HG02588 (cell line): ENCODE results near the gene SLC25A15.

Experiments used
- ATAC-seq: cut with Tn5 transposase; IDR thresholded peaks from one replicate; pipeline ENCODE4 v1.9.1; 2021; ENCODE audit warnings: mild to moderate bottlenecking, moderate library complexity; ENCODE audit not compliant: unreplicated experiment

The SLC25A15 gene

DNA sequence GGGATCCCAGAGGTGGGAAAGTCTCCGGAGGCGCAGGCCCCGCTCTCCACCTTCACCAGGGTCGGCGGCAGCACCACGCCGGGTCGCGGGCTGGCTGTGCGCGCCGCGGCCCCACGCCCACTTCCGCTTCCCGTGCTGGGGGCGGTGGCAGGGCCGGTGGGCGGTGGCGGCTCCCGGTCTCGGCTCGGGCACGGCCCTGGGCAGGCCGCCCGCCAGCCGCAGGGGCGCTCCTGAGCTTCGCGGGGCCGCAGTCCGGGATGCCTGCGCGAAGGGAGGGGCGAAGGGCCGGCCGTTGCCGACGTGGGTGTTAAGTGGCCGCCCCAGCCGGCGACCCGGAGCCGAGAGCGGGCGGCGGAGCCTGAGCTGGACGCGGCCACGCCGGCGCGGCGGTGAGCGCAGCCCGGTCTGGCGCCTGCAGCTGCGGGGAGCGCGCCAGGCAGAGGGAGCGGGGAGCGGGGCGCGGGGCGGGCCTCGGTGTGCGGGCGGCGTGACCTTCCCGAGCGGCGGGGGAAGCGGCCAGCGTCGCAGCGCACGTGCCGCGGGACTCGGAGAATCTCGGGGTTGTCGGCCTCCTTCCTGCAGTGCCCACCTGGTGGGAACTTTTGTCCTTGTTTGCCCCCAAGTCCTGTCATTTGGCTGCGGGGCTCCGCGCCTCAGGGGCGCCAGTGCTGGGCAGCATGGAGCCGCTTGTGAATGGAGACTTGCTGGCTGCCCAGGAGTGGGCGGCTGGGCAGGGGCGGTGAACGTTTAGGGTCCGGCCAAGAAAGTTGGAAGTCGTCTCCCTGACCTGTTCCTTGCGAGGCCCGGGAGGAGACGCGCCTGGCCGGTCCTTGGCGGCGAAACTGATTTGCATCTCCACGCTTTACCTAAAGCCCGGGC lies at the start of gene SLC25A15:
TSS of gene SLC25A15 (plus strand) at position 337 of the 879 bp plus-strand sequence. CDS start 3,616 bp downstream, outside the sequence.
- ATAC-seq, result peak; percentile 87

DNA sequence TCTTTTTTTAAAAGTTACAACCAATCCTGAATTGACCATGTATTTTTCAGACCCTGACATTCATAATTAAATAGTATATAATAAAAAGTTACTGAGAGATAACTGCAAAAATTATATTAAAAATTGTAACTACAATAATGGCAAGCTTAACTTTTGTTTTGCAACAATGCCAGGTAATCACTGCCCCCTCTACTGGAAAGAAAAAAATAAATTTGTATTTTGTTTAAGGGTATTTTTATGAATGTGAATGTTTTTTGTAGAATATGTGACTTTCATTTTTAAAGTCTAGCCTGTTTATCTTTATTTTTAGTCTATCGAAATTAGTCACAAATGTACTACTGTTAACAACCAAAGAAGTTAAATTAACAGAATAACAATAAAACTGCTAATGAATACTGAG lies 40.1 kb upstream of the SLC25A15 start:
- no peak for ATAC-seq

DNA sequence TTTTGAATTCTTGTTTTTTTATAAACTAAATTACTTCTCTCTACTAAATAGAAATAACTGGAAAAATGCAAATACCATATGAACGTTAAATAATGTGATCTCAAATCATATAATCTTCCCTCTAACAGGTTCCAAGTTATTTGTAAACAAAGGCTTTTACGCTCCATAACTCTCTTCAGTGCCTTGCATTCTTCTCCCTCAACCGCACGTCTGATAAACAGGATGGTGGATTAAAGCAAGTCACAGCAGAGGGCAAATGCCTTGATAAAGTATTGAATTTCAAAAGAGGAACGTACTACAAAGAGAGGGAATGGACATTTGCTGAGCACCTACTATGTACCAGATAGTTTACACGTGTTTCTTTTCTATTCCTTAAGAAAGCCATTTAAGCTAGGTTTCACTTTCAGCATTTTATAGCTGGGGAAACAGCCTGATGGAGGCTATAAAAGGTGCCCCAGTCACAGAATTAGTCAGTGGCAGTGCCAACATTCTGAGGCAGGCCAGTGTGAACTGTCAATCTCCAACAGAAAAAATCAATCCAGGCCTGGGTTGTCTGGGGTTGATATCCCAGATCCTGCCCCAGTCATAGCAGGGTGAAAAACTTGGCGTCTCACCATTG lies 34.2 kb upstream of the SLC25A15 start:
- no peak for ATAC-seq

DNA sequence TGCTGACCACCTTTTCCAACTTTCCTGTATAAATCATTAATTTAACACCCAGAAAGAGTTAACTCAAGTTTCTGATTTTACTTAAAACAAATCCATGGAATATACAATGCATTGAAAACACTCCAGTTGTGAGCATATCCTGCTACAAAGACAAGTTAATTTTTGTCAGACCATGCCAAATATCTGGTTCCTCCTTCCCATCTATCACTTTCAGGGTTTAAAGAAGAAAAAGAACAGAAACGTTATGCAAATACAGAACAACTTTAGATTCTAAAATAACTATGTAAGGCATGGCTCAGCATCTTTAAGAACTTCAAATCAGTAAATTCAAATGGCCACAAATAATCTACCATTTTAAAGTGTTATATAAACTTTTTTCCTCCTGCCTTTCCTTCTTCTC lies 33.4 kb upstream of the SLC25A15 start:
- ATAC-seq, result peak; percentile 62

DNA sequence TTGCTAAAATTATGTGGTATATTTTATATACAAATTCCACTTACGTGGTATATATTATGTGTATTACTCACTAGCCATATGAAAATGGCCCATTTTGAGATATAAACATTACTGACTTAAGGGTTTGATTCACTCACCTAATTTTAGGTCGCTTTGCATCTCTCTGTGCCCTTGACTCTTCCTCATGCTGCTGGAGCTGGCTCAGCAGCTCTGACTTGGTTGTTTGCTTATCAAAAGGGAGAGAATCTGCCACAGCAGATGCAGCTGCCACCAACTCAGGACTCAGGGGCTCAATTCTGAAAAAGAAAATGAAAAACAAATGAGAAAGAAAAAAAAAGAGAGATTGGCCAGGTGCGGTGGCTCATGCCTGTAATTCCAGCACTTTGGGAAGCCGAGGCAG lies 30.6 kb upstream of the SLC25A15 start:
- no peak for ATAC-seq

DNA sequence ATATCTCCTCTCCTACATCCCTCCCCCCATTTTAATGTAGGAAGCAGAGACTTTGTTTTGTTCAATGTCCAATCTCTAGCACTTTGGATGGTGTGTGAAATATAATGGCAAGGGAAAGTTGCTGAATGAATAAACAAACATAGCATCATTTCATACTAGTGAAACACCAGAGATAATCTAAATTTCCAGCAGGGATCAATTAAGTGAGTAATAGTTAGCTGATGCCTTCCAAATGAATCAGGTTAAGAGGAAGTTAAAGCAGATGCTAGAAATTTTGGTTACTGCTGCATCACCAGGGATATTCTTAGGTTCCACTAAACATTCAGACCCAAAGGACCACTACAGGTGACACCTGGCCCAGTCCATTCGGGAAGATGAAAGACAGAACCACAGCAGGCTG lies 26.6 kb upstream of the SLC25A15 start:
- ATAC-seq, result no peak

DNA sequence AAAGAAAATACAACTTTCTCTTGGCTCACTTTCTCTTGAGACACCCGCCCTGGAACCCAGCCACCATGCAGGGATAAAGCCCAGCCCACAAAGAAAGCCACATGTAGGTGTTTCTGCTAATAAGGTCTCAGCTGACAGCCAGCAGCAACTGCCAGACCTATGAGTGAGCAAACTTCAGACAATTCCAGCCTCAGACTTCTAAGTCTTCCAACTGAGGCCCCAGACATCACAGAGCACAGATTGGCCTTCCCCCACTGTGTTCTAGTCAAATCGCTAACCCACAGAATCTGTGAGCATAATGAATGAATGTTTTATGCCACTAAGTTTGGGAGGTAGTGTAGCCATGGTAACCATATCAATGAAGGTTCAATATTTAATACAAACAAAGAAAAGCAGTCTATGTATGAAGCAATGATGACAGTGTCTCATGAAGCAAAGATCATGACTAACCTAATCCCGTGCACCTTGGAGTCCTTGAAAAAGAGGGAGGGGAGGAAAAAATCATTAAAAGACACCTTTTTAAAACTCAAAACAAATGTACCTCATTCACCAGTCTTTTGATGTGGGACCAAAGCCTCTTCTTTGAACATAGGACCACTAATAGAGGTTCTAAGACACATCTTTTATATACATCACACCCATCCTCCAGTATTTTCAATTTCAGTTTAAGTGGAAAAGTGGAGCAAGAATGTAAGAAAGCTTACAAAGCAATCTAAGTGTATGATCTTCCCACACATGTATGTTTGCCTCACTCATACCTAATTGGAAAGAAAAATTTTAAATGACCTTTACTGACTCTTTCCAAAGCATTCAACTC lies 24.6 kb upstream of the SLC25A15 start:
- peak; percentile 43 for ATAC-seq

DNA sequence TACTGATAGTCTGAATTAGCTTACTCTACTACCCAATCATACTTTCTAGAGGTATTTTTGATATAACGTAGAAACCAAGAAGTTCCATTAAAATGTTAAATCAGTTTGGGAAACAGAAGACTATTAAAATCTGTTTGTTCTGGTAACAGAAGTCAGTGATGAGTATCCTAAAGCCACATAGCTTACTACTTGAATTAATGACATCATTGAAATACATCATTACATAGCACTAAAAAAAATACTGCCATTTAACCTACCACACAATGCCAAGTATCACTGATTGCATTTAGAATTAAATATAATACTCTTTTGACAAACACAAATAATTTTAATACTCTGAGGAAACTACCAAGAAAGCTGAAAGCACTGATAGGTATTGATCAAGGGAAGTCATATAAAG lies 23.8 kb upstream of the SLC25A15 start:
- no peak for ATAC-seq

DNA sequence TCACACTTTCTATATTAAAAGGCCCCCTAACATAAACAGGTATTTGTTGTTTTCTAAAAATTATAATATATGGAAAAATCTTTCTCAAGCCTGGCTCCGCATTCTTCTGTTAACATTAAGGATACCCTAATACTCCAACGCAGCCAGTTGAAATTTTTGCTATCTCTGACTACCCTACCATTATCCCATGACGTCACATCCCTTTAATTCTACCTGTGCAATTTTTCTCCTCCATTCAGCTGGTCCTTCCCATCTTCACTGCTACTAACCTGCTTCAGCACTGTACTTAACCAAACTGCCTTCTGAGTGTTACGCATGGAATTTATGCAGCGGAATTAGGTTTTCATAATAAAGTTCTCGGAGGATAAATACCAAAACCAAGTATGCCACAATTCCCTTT lies 19.4 kb upstream of the SLC25A15 start:
- ATAC-seq, result no peak

DNA sequence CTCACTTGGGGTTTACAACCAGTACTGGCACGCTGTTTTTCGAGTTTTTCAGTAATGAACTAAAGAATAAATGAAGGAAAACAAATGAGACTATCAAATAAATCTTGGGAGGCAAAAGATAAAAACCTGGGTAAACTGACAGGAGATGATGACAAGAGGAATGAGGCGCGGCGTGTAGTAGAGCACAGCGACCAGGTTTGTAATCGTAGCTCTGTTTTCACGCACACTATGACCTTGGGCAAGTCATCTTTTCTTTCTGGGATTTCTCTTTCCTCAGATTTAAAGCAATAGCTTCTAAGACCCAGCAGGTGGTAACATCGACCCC lies 18.8 kb upstream of the SLC25A15 start:
- no peak for ATAC-seq

DNA sequence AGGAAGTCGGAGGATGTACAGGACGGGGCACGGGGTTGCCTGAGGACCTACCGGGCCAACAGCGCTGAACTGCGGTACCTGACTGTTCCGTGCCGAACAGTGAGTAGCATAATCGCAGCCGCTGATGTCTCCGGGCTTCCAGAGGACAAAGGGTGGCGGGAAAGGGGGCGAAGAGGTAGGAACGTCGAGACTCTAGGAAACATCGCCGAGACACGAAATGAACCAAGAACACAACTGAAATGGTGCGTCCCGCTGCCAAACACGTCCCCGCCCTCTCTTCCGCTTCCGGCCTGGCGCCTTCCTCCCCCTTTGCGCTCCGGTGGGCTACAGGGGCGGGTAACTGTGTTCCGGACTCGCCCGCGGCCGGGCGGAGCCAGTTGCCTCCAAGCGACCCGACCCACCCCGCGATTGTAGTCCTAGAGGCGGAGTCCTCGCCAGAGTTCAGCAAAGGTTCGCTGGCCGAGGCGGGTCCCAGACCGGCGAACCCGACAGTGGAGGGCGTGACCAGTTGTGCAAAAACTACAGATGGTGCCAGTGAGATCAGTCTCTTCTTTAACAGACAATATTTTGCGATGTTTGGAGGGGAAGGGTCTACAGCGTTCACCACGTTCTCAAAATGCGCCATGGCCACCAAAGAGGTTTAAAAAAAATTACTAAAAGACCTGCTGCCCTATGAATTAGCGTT lies 18.3 kb upstream of the SLC25A15 start, which contains the start of gene MRPS31:
TSS of gene MRPS31 (minus strand) at position 257 of the 685 bp plus-strand sequence. CDS start at position 203, 54 bp downstream.
- ATAC-seq, result peak; percentile 93

DNA sequence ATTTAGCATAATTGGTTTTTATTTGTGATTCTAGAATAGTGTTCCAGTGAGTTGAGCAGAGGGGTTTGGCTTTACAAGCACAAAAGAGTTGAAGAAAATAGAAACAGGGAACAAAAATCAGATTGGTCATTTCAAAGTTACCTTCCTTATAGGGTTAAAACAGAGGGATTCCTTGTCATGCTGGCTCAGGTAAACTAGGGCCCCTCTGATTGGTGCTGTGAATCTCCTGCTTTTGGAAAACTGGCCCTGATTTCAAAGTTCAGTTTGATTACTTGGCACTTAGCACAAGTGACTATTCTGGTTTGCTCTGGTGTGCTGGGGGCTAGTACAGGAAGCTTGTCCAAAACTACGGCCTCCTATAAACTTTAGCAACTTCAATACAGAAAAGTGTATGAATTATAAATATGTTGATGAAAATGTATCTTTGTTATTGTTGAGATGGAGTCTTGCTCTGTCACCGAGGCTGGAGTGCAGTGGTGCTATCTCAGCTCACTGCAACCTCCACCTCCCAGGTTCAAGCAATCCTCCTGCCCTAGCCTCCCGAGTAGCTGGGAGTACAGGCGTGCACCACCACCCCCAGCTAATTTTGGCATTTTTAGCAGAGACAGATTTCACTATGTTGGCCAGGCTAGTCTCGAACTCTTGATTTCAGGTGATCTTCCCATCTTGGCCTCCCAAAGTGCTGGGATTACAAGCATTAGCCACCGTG lies 16.5 kb upstream of the SLC25A15 start:
- ATAC-seq, result no peak

DNA sequence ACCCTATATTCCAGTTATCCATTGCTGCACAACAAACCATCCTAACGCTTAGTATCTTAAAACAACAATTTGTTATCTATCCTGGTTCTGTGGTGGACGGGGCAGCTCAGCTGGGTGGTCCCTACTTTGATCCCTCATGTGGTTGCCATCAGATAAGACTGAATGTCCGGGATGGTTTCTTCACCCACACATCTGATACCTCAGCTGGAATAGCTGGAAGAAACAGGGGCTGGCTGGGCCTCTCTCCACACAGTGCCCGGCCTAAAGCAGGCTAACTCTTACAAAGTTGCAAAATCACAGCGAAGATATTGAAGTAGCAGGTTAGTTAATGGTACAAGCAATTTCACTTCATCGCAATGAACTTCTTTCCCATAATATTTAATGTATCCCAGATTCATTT lies 14.7 kb upstream of the SLC25A15 start:
- no peak for ATAC-seq

DNA sequence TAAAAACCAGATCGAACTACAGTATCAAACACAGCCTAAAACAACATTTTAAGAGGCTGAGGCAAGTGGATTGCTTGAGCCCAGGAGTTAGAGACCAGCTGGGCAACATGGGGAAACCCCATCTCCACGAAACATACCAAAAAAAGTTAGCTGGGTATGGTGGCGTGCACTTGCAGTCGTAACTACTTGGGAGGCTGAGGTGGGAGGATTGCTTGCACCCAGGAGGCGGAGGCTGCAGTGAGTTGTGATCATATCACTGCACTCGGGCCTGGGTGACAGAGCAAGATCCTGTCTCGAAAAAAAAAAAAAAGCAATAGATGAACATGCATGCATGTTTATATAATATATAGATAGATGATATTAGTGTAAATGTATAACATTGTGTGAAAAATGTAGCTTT lies 13.2 kb upstream of the SLC25A15 start:
- ATAC-seq, result no peak

DNA sequence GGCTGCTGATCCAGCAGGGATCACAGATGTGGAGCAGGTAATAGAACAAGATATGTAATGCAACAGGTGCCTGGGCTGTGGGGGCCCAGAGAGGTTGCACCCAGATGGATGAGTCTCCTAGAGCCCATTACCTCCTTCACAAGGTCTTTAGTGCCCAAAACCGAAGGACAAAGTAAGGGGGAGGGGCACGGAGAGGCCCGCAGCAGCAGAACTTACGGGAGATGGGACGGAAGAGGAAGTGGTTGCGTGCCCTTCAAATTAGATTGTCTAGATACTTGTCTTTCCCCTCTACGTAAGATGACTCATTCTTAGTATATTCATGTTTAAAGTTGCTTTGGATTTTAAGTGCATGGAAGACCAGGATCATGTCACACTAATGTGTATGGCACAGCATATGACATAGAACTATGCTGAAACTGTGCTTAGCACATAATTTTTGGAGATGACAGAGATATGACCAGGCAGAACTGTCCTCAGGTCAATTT lies 12.7 kb upstream of the SLC25A15 start:
- ATAC-seq, result peak; percentile 57

DNA sequence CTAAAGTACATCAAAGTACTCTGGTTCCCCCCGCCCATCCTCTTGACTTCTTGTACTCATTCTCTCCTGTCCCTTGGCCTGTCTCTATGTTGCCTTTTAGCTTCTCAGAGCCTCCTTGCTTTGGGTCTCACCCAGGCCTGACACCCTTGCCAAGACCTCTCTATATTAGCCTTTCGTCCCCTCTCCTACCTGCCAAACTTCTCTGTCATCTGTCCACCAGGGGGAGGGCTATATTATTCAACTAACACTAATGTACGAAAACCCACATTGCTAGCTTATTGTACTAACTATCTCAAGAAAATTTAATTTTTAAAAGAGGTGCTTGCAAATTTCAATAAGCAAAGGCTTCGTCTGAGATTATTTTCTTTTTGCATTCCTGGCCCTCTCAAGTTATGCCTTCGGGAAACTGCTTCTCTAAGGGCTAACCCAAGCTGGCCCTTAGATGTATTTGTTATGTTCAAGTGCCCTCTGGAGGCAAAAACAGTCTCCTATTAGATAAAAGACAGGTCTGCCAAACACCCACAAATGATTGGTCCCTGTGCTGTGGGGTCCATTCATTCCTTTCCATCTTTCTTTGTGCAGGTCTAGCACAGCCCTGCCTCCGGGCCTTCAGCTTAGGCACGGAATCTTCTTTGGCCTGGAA lies 12.1 kb upstream of the SLC25A15 start:
- ATAC-seq, result peak; percentile 79

DNA sequence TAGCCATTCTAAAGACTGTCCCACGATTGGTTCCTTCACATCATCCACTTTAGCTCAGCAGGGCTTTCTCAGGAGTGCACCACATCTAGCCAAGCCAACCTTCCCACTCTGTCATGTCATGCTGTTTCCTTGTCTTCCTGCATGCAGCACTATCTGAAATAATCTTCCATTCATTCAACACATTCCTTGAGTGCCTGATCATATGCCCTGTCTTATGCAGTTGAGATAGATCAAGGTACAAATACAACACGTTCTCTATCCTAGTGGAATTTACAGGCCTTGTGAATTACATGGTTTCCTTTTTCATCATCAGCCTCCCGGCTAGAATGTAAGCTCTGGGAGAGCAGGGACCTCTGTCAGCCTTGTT lies 11.6 kb upstream of the SLC25A15 start:
- no peak for ATAC-seq

DNA sequence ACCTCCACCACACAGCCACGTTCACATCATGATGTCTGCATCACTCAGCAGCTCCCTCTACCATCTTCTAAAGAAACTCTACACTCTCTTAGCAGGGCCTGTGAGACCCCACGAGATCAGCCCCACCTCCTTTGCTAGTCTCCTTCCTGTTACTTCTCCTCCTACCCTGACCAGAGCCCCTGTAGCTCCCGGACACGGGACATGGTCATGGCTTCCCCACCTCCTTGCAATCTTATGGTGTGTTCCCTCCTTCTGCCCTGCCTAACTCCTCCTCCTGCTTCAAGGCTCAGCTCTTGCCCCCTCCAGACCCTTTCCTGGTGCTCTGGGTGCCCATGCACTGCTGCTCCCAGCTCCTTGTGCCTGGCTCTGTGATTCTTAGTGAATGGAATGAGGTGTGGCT lies 10.4 kb upstream of the SLC25A15 start:
- no peak for ATAC-seq

DNA sequence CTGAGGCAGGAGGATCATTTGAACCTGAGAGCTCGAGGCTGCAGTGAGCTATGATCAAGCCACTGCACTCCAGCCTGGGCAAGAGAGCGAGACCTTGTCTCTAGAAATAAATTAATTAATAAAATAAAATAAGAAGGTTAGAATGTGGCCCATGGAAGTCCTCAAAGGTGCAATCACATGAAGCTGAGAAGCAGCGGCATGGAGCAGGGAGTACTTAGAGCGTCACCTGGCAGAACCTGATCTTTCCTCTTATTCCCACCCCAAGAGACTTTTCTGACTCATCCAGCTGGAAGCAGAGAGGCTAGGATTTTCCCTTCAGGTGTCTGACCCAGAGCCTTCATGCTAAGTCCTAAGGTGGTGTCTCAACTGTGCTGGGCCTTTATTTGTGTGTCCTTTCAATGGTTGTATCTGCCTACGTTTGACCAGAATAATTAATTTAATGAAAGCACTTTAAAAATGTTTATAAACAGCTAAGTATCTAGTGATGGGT lies 9.6 kb upstream of the SLC25A15 start:
- no peak for ATAC-seq
